Activated CD4-positive, alpha-beta T cell treated with anti-CD3 and anti-CD28 coated beads, Interleukin-2, Interleukin-6, amounts not matched to agents 100 ng/mL and 50 ng/mL, durations not matched to agents 16 hours and 8 hours (primary cell): ENCODE data around the gene SNAPIN.

ENCODE experiments used
- DNase-seq: peaks from one replicate; pipeline ENCODE4 v3.0.0-alpha.2; 2020

The SNAPIN gene

GRCh38 chr1:153680120-153680403 is 21.6 kb downstream of the SNAPIN start:
- DNase-seq, result no peak

- DNase-seq, result no peak
Measured at GRCh38 chr1:153682730-153683129, 24.2 kb downstream of the SNAPIN start.

GRCh38 chr1:153683854-153684253 is 25.4 kb downstream of the SNAPIN start:
- DNase-seq, result no peak

DNA sequence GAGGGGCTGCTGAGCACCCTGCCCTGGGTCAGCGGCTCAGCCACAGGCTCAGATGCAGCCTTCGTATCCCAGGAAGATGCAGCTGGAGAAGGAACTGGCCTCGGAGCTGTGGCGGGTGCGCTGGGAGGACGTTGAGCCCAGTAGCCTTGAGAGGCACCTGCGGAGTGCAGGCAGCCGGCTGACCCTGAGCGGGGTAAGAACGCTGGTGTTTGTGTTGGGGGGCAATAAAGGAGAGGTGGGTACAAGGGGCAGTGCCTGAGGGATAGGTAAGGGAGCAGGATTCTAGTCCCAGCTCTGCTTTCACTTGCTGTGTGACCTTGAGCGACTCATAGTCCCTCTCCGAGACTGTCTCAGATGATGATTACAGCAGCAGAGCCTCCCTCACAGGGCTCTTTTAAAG is 26.4 kb downstream of the SNAPIN start:
- no peak for DNase-seq

GRCh38 chr1:153685544-153686340 is 27.2 kb downstream of the SNAPIN start:
- DNase-seq, result no peak

GRCh38 chr1:153687346-153688125 is 29.0 kb downstream of the SNAPIN start:
- no peak for DNase-seq

DNA sequence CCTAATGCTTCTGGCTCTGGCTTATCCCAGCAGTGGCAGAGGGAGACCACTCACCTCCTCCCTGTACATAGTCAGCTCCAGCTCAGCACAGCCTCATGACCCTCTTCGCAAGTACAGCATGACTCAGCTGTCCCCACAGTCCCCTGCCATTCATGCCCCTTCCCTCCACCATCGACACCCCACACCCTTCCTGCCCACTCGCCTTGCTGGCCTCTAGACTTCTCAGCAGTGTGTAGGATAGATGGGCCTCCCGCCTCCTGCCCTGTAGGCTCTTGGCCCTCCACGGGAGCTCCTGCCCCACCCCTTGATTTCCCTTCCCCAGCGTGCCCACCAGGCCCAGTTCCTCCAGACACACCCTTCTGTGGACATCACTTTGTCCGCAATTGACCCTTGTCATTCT is 29.8 kb downstream of the SNAPIN start:
- no peak for DNase-seq

GRCh38 chr1:153688736-153689328 is 30.3 kb downstream of the SNAPIN start:
- no peak for DNase-seq

DNA sequence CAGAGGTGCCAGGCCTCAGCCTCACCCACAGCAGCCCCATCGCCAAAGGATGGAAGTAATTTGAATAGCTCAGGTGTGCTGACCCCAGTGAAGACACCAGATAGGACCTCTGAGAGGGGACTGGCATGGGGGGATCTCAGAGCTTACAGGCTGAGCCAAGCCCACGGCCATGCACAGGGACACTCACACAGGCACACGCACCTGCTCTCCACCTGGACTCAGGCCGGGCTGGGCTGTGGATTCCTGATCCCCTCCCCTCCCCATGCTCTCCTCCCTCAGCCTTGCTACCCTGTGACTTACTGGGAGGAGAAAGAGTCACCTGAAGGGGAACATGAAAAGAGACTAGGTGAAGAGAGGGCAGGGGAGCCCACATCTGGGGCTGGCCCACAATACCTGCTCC is 35.0 kb downstream of the SNAPIN start:
- no peak for DNase-seq

DNA sequence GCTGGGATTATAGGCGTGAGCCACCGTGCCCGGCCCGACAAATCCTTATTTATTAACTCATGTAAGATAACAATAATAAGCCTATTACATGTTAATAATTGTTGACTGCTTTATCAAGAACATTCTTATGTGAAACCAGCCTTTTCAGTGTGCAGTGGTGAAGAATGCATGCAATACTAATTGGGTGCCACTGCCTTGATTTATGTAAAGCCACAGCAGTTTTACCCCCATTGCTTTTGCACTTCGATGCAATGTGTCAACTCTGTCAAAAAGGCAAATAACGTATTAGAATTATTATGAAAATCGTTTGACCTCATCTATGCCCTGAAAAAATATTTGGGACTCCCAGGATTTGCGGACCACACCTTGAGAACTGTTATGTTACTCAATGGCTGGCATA is 38.2 kb downstream of the SNAPIN start:
- DNase-seq, result no peak

DNA sequence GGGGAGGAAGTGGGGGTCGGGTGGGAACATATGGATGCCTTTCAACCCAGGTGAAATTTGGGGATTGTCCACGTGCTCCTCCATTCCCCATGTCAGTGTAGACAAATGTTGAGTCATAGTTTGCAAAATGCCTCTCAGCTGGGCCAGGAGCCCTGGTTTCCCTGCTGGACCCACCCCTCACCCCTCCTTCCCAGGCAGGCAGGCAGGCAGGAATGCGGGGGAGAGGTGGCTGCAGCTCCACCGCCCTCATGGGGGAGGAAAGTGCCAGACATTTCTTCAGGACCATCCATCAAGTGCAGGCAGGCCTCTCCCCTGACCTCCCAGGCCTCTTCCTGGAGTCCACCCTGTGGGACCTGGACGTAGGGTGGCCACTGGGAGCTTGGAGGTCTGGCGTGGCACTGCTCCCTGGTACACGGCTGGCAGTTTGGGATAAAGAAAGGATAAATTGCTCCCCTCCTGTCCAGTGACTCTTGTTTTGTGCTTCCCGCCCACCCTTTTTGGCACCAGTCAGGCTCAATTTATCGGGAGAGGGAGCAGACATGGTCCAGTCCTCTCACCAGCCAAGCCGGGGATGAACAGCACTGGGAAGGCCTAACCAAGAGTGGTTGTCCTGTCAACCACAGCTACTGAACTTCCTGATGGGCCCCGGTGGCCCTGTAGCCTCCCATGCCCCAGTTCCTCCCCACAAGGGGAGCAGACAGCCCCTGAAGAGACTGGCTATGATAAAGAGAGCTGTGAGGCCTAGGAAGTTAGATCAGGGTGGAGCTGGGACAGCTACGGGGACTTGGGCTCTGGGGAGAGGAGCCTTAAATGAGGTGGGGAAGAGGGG is 38.9 kb downstream of the SNAPIN start:
- no peak for DNase-seq

DNA sequence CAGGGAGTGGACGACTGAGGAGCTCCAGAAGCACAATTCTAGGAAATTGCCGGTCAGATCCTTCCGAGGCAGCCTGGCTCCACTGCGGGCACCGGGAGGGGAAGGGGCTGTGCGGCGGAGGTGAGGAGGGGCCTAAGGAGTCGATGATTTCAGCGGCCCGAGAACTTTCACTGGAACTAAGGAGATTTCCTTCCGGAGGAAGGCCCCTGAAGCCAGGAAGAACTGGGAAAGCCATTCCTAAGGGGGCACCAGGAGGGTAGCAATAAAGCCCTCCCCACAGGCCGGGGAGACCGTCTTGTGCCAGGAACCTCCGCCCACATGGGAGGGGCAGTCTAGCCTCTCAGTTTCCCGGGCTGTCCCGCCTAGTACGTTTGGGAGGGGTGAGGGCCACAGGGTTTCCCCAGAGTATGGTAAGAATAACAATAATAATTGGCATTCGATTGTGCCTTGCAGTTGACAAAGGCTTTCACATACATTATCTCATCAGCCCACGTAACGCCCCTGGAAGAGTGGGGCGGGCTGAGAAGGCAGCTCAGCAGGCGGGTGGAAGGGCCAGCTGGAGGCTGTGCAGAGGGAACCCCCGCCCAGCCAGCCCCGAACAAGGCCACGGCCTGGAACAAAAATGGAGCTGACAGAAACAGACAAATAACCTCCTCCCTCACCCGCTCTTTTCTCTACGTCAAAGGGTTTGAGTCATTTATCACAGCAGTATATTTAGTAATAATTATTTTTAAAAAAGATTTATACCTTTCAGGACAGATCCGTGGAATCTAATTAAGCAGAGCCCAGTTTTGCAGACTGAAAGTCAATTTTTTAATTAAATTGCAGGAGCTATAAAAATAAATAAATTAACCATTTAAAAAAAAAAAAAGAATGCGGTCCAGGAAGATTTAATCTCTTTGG is 39.8 kb downstream of the SNAPIN start:
- no peak for DNase-seq

GRCh38 chr1:153698923-153699714 is 40.6 kb downstream of the SNAPIN start:
- DNase-seq, result no peak

DNA sequence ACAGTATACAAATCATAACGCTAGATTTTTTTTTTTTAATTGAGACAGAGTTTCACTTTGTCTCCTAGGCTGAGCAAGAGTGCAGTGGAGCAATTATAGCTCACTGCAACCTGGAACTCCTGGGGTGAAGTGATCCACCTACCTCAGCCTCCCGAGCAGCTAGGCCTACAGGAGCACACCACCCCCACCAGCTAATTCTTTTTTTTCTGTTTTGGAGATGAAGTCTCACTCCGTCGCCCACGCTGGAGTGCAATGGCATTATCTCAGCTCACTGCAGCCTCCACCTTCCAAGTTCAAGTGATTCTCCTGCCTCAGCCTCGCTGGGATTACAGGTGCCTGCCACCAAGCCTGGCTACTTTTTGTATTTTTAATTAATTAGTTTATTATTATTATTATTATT is 41.3 kb downstream of the SNAPIN start:
- DNase-seq, result no peak

- DNase-seq, result no peak
Measured at GRCh38 chr1:153705484-153705883, 47.0 kb downstream of the SNAPIN start.

GRCh38 chr1:153711026-153711425 is 52.5 kb downstream of the SNAPIN start:
- DNase-seq, result no peak
